Measurements from ENCODE around the gene IL6R.

The IL6R gene

DNA sequence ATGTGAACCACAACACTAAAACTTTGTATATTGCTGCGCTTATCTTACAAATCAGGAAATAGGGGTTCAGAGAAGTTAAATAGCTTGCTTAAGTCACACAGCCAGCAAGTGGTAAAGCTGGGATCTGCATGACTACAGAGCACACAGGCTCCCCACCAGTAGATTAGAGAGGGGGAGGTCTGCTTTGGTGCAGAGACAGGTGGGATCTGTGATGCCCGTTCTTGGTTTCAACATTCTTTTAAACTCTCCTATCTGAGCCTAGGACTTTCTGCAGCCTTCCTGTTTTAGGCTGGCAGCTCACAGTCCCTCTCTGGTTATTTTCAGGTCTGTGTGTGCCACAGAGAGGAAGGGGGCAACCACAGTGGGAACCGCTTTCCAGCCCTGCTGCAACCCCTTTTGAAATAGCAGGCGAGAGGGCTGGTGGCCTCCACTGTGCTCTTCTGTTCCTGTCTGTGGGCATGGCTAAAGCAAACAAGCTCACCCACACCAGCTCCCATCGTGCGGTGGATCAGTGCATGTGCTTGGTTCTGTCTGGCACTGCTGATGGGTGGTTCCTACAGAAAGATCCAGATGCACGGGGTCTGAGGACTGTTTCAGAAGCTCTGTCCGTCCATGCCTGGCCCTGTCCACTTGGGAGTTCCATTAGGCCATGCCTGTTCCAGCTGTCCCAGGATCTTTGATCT lies 1.7 kb upstream of the IL6R start:
- Histone ChIP-seq H3K27ac (ENCODE audit: poor library complexity, severe bottlenecking) (no peak overlapping the region), H3K27me3 (ENCODE audit: insufficient read depth, poor library complexity, severe bottlenecking) (no peaks in the 10 kb centered on the region), H3K36me3 (ENCODE audit: low read depth) (no peaks in the 10 kb centered on the region), H3K4me1 (ENCODE audit: insufficient read depth, poor library complexity, severe bottlenecking) (peaks cover 21% of the 10 kb centered on the region), H3K9me3 (ENCODE audit: severe bottlenecking) (no peaks in the 10 kb centered on the region), H3K4me3 (ENCODE audit: severe bottlenecking) (no peak overlapping the region)
- no peak for DNase-seq (ENCODE audit: low spot score)
- TF ChIP-seq, protein P1, sequence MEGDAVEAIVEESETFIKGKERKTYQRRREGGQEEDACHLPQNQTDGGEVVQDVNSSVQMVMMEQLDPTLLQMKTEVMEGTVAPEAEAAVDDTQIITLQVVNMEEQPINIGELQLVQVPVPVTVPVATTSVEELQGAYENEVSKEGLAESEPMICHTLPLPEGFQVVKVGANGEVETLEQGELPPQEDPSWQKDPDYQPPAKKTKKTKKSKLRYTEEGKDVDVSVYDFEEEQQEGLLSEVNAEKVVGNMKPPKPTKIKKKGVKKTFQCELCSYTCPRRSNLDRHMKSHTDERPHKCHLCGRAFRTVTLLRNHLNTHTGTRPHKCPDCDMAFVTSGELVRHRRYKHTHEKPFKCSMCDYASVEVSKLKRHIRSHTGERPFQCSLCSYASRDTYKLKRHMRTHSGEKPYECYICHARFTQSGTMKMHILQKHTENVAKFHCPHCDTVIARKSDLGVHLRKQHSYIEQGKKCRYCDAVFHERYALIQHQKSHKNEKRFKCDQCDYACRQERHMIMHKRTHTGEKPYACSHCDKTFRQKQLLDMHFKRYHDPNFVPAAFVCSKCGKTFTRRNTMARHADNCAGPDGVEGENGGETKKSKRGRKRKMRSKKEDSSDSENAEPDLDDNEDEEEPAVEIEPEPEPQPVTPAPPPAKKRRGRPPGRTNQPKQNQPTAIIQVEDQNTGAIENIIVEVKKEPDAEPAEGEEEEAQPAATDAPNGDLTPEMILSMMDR (IDR thresholded peaks at IDR 0.05; ENCODE audit: poor library complexity, severe bottlenecking) = no peak
- ATAC-seq (ENCODE audit: low read depth) = no peak

DNA sequence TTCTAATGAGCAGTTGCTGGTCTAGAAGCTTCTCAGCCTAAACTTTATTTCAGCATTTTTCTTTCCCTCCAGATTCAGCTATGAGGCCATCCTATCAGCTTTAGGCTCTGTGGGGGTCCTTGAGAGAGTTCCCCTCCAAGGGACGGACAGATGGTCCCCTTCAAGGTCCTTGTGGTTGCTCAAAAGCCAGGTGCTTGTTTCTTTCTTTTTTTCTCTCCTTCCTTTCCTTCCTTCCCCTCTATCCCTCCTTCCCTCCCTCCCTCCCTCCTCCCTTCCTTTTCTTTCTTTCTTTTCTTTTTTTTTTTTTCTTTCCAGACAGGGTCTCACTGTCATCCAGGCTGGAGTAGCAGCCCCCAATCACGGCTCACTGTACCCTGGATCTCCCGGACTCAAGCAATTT lies 1.2 kb upstream of the IL6R start:
- ATAC-seq (ENCODE audit: low read depth) (no peak), DNase-seq (ENCODE audit: low spot score) (no peak)
- H3K4me3 ChIP-seq (ENCODE audit: severe bottlenecking) = no peak overlapping the region
- no peaks in the 10 kb centered on the region for H3K9me3 ChIP-seq (ENCODE audit: severe bottlenecking)
- H3K36me3 ChIP-seq (ENCODE audit: low read depth) = no peaks in the 10 kb centered on the region
- H3K4me1 ChIP-seq (ENCODE audit: insufficient read depth, poor library complexity, severe bottlenecking) = peaks cover 23% of the 10 kb centered on the region
- TF ChIP-seq, protein P1 (IDR thresholded peaks at IDR 0.05; ENCODE audit: poor library complexity, severe bottlenecking) = no peak
- H3K27ac ChIP-seq (ENCODE audit: poor library complexity, severe bottlenecking) = no peak overlapping the region
- H3K27me3 ChIP-seq (ENCODE audit: insufficient read depth, poor library complexity, severe bottlenecking) = no peaks in the 10 kb centered on the region

DNA sequence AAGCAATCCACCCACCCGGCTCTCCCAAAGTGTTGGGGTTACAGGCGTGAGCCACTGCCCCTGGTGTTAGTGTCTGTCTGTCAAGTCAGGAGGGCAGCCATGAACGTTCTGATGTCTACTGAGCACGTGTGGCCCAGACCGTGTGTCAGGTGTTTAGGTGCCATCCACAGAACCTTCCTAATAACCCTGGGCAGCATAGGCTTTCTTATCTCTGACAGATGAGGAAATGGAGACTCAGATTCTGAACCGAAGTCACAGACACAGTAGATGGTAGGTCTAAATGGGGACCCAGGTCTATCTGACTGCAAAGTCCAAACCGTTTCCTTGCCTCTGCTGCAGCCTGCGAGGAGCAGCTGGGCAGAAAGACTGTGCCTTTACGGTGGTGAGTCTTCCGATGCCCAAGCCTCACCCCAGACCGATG lies 622 bp upstream of the IL6R start:
- ATAC-seq (ENCODE audit: low read depth) = no peak
- no peaks in the 10 kb centered on the region for H3K27me3 ChIP-seq (ENCODE audit: insufficient read depth, poor library complexity, severe bottlenecking)
- no peaks in the 10 kb centered on the region for H3K36me3 ChIP-seq (ENCODE audit: low read depth)
- no peaks in the 10 kb centered on the region for H3K9me3 ChIP-seq (ENCODE audit: severe bottlenecking)
- H3K4me3 ChIP-seq (ENCODE audit: severe bottlenecking) = peak overlapping the region; percentile 69
- TF ChIP-seq, protein P1 (IDR thresholded peaks at IDR 0.05; ENCODE audit: poor library complexity, severe bottlenecking) = no peak
- DNase-seq (ENCODE audit: low spot score) = no peak
- peak overlapping the region; percentile 79 for H3K27ac ChIP-seq (ENCODE audit: poor library complexity, severe bottlenecking)
- peaks cover 23% of the 10 kb centered on the region for H3K4me1 ChIP-seq (ENCODE audit: insufficient read depth, poor library complexity, severe bottlenecking)

DNA sequence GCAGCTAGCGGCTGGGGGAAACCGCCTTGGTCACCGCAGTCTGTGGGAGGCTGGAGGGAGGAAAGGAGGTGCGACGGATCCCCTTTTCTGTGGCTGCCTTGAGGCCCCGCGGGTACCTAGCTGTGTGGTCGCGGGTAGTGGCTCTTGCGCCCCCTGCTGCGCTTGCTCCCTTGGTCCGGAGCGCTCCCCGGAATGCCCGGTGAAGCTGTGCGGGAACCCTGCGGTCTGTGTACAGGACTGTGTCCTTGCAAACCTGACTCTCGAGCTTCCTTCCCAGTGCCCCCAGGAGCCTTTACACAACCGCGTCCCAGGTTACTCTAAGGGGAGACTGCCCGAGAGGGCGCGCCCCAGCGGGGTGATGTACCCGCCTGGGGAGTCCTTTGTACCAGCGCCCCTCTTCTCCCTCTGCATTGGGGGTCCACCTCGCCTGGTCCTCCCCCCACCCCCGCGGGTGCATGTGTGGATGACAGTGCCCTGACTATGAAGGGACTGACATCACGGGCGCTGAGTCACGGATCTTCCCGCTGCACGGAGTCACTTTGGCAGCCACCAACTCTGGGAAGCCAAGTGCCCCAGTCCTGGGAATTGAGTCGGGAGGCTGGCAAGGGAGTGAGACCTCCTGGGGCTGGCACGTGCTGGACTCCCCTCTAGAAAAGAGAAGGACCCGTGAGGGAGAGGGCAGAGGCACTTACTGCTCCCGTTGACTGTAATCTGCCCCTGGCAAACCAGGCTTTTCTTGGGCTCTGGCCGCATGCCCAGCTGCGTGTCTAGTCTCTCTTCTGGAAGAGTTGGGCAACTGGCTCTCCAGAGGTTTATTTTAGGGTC lies 816 bp downstream of the IL6R start:
- no peaks in the 10 kb centered on the region for H3K9me3 ChIP-seq (ENCODE audit: severe bottlenecking)
- ATAC-seq (ENCODE audit: low read depth) (peak; percentile 23; the same call in 2 of the 3 replicates), DNase-seq (ENCODE audit: low spot score) (no peak)
- peak overlapping the region; percentile 69 for H3K4me3 ChIP-seq (ENCODE audit: severe bottlenecking)
- TF ChIP-seq, protein P1 (IDR thresholded peaks at IDR 0.05; ENCODE audit: poor library complexity, severe bottlenecking) = no peak
- H3K36me3 ChIP-seq (ENCODE audit: low read depth) = peaks cover 3% of the 10 kb centered on the region; the same call in 1 of the 2 replicates
- H3K27ac ChIP-seq (ENCODE audit: poor library complexity, severe bottlenecking) = peak overlapping the region; percentile 79
- H3K4me1 ChIP-seq (ENCODE audit: insufficient read depth, poor library complexity, severe bottlenecking) = peaks cover 23% of the 10 kb centered on the region
- no peaks in the 10 kb centered on the region for H3K27me3 ChIP-seq (ENCODE audit: insufficient read depth, poor library complexity, severe bottlenecking)

All from RWPE2 (cell line).